Liver (tissue), 9 donors: ENCODE data around the gene FSD2. TPM values are rescaled to one million over a fixed set of nuclear protein-coding genes. Genes with fewer than 3 reads are reported as not detected.

Experiments
- DNase-seq: peaks from one replicate; pipeline ENCODE4 v3.0.0-alpha.2; 2017; ENCODE audit warnings: low spot score
- H3K27ac ChIP-seq, 2 donors: one replicate each; pipeline ENCODE4 v1.7.0; 2013; ENCODE audit warnings: inconsistent platforms in 2 of 2, low read length in 2 of 2, control low read depth in 1 of 2, low read depth in 1 of 2, mild to moderate bottlenecking in 1 of 2
- H3K27me3 ChIP-seq, 4 donors: one replicate each; pipeline versions ENCODE4 v1.6.1 to v1.7.0; 2013; ENCODE audit warnings: low read length in 3 of 4, inconsistent platforms in 1 of 4, mild to moderate bottlenecking in 1 of 4, moderate library complexity in 1 of 4; ENCODE audit not compliant: control insufficient read depth in 4 of 4, insufficient read depth in 4 of 4
- H3K36me3 ChIP-seq, 4 donors: one replicate each; pipeline versions ENCODE4 v1.6.1 to v1.7.0; 2013; ENCODE audit warnings: low read length in 3 of 4, mild to moderate bottlenecking in 3 of 4, low read depth in 1 of 4, moderate library complexity in 1 of 4; ENCODE audit not compliant: control insufficient read depth in 4 of 4, insufficient read depth in 3 of 4
- H3K4me1 ChIP-seq, 4 donors: one replicate each; pipeline versions ENCODE4 v1.6.1 to v1.7.0; 2013; ENCODE audit warnings: low read length in 3 of 4, mild to moderate bottlenecking in 3 of 4, moderate library complexity in 1 of 4; ENCODE audit not compliant: control insufficient read depth in 4 of 4, insufficient read depth in 4 of 4
- H3K4me3 ChIP-seq, 3 donors: one replicate each; pipeline versions ENCODE4 v1.6.1 to v1.7.0; 2013; ENCODE audit warnings: low read length in 3 of 3, control low read depth in 1 of 3, low read depth in 1 of 3, mild to moderate bottlenecking in 1 of 3
- H3K9ac ChIP-seq, 2 donors: one replicate each; pipeline ENCODE4 v1.7.0; 2013; ENCODE audit warnings: low read length in 2 of 2, mild to moderate bottlenecking in 2 of 2, moderate library complexity in 2 of 2, control low read depth in 1 of 2, low read depth in 1 of 2
- H3K9me3 ChIP-seq, 4 donors: one replicate each; pipeline versions ENCODE4 v1.6.1 to v1.7.0; 2013; ENCODE audit warnings: low read length in 3 of 4; ENCODE audit not compliant: control insufficient read depth in 4 of 4
- CTCF ChIP-seq: fragments of 150-350 bp; IDR thresholded peaks from 2 replicates; pipeline ENCODE4 v1.5.1; 2017; ENCODE audit warnings: improper control_type of control experiment, low read depth, low read length; ENCODE audit not compliant: missing input control
- EGR1 ChIP-seq, 2 donors: IDR thresholded peaks; 2 replicates each; pipeline ENCODE4 v1.6.1; 2016 to 2018; ENCODE audit warnings: antibody characterized with exemption in 2 of 2, low read depth in 2 of 2
- FOXA1 ChIP-seq: IDR thresholded peaks from 2 replicates; pipeline ENCODE4 v1.6.1; 2016; ENCODE audit warnings: antibody characterized with exemption
- FOXA2 ChIP-seq: IDR thresholded peaks from 2 replicates; pipeline ENCODE4 v1.6.1; 2016; ENCODE audit warnings: antibody characterized with exemption
- GABPA ChIP-seq, 2 donors: IDR thresholded peaks in 1 of 2; conservative IDR thresholded peaks in 1 of 2; 2 replicates each; pipeline ENCODE4 v1.6.1; 2016; ENCODE audit warnings: antibody characterized with exemption in 2 of 2, mild to moderate bottlenecking in 1 of 2, moderate library complexity in 1 of 2
- HNF4A ChIP-seq, 2 donors: conservative IDR thresholded peaks; 2 replicates each; pipeline ENCODE4 v1.6.1; 2016; ENCODE audit warnings: antibody characterized with exemption in 2 of 2, mild to moderate bottlenecking in 2 of 2
- HNF4G ChIP-seq: IDR thresholded peaks from 2 replicates; pipeline ENCODE4 v1.6.1; 2016; ENCODE audit warnings: antibody characterized with exemption
- JUND ChIP-seq, 2 donors: IDR thresholded peaks; 2 replicates each; pipeline ENCODE4 v1.6.1; 2016; ENCODE audit warnings: antibody characterized with exemption in 2 of 2
- MAX ChIP-seq: IDR thresholded peaks from 2 replicates; pipeline ENCODE4 v1.6.1; 2016; ENCODE audit warnings: antibody characterized with exemption
- NR2F2 ChIP-seq: IDR thresholded peaks from 2 replicates; pipeline ENCODE4 v1.6.1; 2016; ENCODE audit warnings: antibody characterized with exemption
- RAD21 ChIP-seq, 2 donors: IDR thresholded peaks; 2 replicates each; pipeline ENCODE4 v1.6.1; 2016; ENCODE audit warnings: antibody characterized with exemption in 2 of 2, mild to moderate bottlenecking in 2 of 2
- RXRA ChIP-seq, 2 donors: IDR thresholded peaks; 2 replicates each; pipeline ENCODE4 v1.6.1; 2017 to 2018; ENCODE audit warnings: antibody characterized with exemption in 2 of 2, mild to moderate bottlenecking in 1 of 2
- SP1 ChIP-seq: IDR thresholded peaks from 2 replicates; pipeline ENCODE4 v1.6.1; 2018; ENCODE audit warnings: antibody characterized with exemption, mild to moderate bottlenecking
- YY1 ChIP-seq: IDR thresholded peaks from 2 replicates; pipeline ENCODE4 v1.6.1; 2016; ENCODE audit warnings: antibody characterized with exemption, mild to moderate bottlenecking
- ZBTB33 ChIP-seq: IDR thresholded peaks from 2 replicates; pipeline ENCODE4 v1.6.1; 2016; ENCODE audit warnings: antibody characterized with exemption
- WGBS: extraction: QIAGEN DNeasy Blood & Tissue Kit; methylation state at CpG from one replicate; pipeline ENCODE4 v1.1.7; 2013; 5-methylcytosine and 5-hydroxymethylcytosine counted together
- polyA plus RNA-seq, 2 donors: library from polyadenylated mRNA; stranded (reverse) in 1 of 2; unstranded in 1 of 2; fragments of 200-250 nt in 1 of 2; fragments of >200 nt in 1 of 2; fragmentation: Nextera tagmentation in 1 of 2; extraction: Ambion mirVana in 1 of 2; gene quantifications; one replicate each; pipeline versions ENCODE4 v1.2.1 to v1.2.3, GENCODE V29; 2013 to 2015
- total RNA-seq, 2 donors: library from RNA; depleted of rRNA; stranded (reverse); fragments of >200 nt; gene quantifications; one replicate each; pipeline ENCODE4 v1.2.3, GENCODE V29; 2014
- TF ChIP-seq, protein P1 (sequence below): IDR thresholded peaks from 2 replicates; pipeline ENCODE4 v1.6.1; 2016; ENCODE audit warnings: antibody characterized with exemption
- TF ChIP-seq, protein P2 (sequence below): IDR thresholded peaks from 2 replicates; pipeline ENCODE4 v1.6.1; 2016; ENCODE audit warnings: antibody characterized with exemption, mild to moderate bottlenecking
- donor health status: healthy.
- donor health status: healthy.
- donor health status: healthy.
- donor health status: healthy.
- donor health status: healthy.

FSD2 gene
- total and polyA plus RNA-seq, 4 donors: under 0.01 to 0.10 (median 0.05) TPM; not detected in 1

DNA sequence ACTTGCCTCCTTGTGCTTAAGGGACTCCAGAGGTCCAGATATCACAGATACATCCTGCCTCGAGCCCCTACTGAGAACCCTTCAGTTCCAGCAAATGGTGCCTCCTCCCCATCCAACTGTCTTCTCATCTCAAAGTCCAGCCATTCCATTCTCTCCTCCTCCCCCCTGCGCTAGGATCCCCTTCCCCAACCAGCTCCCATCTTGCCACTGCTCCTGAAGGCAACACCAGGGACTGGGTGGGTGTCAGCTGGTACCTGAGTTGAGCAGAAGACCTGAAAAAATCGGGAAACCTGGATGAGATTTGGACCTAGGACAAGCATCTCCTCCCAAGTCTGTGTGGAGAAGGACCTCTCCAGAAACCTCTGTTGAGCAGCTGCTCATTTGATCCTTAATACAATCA, 93.8 kb downstream of the FSD2 start:
- WGBS: 62% methylated on average over 3 of the region's 3 CpGs
- no peak for DNase-seq
- Histone ChIP-seq H3K4me3 (no peak overlapping the region), H3K9ac (no peak overlapping the region), H3K4me1 (peaks cover 6 to 12% (median 11%) of the 10 kb centered on the region in 4 donors), H3K27me3 (peaks cover 0 to 2% (median 0%) of the 10 kb centered on the region in 4 donors), H3K27ac (no peak overlapping the region), H3K9me3 (no peaks in the 10 kb centered on the region), H3K36me3 (no peaks in the 10 kb centered on the region)
- TF ChIP-seq, protein P1, sequence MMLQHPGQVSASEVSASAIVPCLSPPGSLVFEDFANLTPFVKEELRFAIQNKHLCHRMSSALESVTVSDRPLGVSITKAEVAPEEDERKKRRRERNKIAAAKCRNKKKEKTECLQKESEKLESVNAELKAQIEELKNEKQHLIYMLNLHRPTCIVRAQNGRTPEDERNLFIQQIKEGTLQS: no peak

- TF ChIP-seq RAD21 (IDR thresholded peaks at IDR 0.05): no peak
- TF ChIP-seq HNF4G: no peak
- TF ChIP-seq EGR1 (IDR thresholded peaks at IDR 0.05; ENCODE audit: low read depth in 2 of 2): no peak
- no peak for TF ChIP-seq FOXA2
- no peak for TF ChIP-seq YY1
- TF ChIP-seq JUND (IDR thresholded peaks at IDR 0.05): no peak
- no peak for TF ChIP-seq SP1
- no peak for TF ChIP-seq NR2F2
- TF ChIP-seq GABPA (IDR thresholded peaks at IDR 0.05 in 1 of 2, conservative IDR thresholded peaks at IDR 0.05 in 1 of 2): no peak
- H3K36me3 ChIP-seq: no peaks in the 10 kb centered on the region
- H3K27me3 ChIP-seq: peaks cover 0 to 2% (median 0%) of the 10 kb centered on the region in 4 donors
- H3K9me3 ChIP-seq: no peaks in the 10 kb centered on the region
- WGBS: 92% methylated on average over 26 of the region's 26 CpGs
- DNase-seq: no peak
- H3K4me1 ChIP-seq: peaks cover 6 to 12% (median 11%) of the 10 kb centered on the region in 4 donors
- H3K4me3 ChIP-seq: no peak overlapping the region
- H3K27ac ChIP-seq: no peak overlapping the region
- no peak overlapping the region for H3K9ac ChIP-seq
These were observed 94.9 kb downstream of the FSD2 start for GRCh38 chr15:82710926-82711490.

- H3K4me1 ChIP-seq: peaks cover 6 to 12% (median 11%) of the 10 kb centered on the region in 4 donors
- H3K36me3 ChIP-seq: no peaks in the 10 kb centered on the region
- peak overlapping the region in 1 of 3 donors; percentile 73 for H3K4me3 ChIP-seq
- WGBS: 16% methylated on average over 14 of the region's 14 CpGs
- TF ChIP-seq, protein P1: no peak
- TF ChIP-seq YY1 (no peak), SP1 (no peak), GABPA (IDR thresholded peaks at IDR 0.05 in 1 of 2, conservative IDR thresholded peaks at IDR 0.05 in 1 of 2) (no peak), RAD21 (IDR thresholded peaks at IDR 0.05) (no peak), MAX (no peak), NR2F2 (no peak), HNF4A (conservative IDR thresholded peaks at IDR 0.05) (no peak), EGR1 (IDR thresholded peaks at IDR 0.05; ENCODE audit: low read depth in 2 of 2) (no peak), ZBTB33 (no peak), FOXA2 (no peak), CTCF (no peak), RXRA (IDR thresholded peaks at IDR 0.05) (no peak), FOXA1 (no peak), HNF4G (no peak), JUND (IDR thresholded peaks at IDR 0.05) (no peak)
- TF ChIP-seq, protein P2, sequence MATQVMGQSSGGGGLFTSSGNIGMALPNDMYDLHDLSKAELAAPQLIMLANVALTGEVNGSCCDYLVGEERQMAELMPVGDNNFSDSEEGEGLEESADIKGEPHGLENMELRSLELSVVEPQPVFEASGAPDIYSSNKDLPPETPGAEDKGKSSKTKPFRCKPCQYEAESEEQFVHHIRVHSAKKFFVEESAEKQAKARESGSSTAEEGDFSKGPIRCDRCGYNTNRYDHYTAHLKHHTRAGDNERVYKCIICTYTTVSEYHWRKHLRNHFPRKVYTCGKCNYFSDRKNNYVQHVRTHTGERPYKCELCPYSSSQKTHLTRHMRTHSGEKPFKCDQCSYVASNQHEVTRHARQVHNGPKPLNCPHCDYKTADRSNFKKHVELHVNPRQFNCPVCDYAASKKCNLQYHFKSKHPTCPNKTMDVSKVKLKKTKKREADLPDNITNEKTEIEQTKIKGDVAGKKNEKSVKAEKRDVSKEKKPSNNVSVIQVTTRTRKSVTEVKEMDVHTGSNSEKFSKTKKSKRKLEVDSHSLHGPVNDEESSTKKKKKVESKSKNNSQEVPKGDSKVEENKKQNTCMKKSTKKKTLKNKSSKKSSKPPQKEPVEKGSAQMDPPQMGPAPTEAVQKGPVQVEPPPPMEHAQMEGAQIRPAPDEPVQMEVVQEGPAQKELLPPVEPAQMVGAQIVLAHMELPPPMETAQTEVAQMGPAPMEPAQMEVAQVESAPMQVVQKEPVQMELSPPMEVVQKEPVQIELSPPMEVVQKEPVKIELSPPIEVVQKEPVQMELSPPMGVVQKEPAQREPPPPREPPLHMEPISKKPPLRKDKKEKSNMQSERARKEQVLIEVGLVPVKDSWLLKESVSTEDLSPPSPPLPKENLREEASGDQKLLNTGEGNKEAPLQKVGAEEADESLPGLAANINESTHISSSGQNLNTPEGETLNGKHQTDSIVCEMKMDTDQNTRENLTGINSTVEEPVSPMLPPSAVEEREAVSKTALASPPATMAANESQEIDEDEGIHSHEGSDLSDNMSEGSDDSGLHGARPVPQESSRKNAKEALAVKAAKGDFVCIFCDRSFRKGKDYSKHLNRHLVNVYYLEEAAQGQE: no peak
- DNase-seq: no peak
- no peaks in the 10 kb centered on the region for H3K9me3 ChIP-seq
- H3K27me3 ChIP-seq: peaks cover 0 to 2% (median 0%) of the 10 kb centered on the region in 4 donors
- no peak overlapping the region for H3K27ac ChIP-seq
- H3K9ac ChIP-seq: no peak overlapping the region
These were observed 95.7 kb downstream of the FSD2 start for GRCh38 chr15:82710208-82710555.
